Caki2 (cell line): ENCODE results near the gene HSF5. TPM values are rescaled to one million over a fixed set of nuclear protein-coding genes. Genes with fewer than 3 reads are reported as not detected.
A peak's percentile ranks its signal among the peaks of the same experiment; 100 is the strongest.
"Not testable (repeated sequence)": the region's sequence is repeated elsewhere in the genome, so short reads cannot be mapped to it uniquely, and the experiment has no call there.

Source experiments
- DNase-seq: peaks from one replicate; pipeline ENCODE4 v3.0.0-alpha.2; 2015; ENCODE audit warnings: low read depth
- in situ Hi-C: cut with HindIII; loops from 2 replicates; pipeline ENCODE4 v1.10.0; 2016; ENCODE audit warnings: low sequenced_read_pairs, low pct_unique_long_range_greater_than_20kb, mixed read lengths
- total RNA-seq: library from RNA; depleted of rRNA; stranded (reverse); fragments of >200 nt; shearing (Covaris generic); gene quantifications from 2 replicates; pipeline ENCODE4 v1.2.3, GENCODE V29; 2014; ENCODE audit warnings: low replicate concordance

Gene HSF5
- total RNA-seq, 1 experiment from 2014 or later: not detected

DNA sequence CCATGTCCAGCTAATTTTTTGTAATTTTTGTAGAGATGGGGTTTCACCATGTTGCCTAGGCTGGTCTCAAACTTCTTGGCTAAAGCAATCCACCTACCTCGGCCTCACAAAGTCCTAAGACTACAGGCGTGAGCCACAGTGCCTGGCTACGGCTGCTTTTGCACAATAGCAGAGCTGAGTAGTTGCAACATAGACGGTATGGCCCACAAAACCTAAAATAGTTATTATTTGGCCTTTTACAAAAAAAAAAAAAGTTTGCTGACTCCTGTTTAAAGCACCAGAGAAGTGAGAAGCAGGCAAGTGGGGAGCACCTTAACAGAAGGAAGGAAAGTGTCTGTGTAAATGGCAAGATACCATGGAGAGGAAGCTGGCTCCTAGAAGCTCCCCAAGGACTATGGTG is 5.3 kb upstream of the HSF5 start:
- DNase-seq: no peak
- in situ Hi-C loops: no loop called here

DNA sequence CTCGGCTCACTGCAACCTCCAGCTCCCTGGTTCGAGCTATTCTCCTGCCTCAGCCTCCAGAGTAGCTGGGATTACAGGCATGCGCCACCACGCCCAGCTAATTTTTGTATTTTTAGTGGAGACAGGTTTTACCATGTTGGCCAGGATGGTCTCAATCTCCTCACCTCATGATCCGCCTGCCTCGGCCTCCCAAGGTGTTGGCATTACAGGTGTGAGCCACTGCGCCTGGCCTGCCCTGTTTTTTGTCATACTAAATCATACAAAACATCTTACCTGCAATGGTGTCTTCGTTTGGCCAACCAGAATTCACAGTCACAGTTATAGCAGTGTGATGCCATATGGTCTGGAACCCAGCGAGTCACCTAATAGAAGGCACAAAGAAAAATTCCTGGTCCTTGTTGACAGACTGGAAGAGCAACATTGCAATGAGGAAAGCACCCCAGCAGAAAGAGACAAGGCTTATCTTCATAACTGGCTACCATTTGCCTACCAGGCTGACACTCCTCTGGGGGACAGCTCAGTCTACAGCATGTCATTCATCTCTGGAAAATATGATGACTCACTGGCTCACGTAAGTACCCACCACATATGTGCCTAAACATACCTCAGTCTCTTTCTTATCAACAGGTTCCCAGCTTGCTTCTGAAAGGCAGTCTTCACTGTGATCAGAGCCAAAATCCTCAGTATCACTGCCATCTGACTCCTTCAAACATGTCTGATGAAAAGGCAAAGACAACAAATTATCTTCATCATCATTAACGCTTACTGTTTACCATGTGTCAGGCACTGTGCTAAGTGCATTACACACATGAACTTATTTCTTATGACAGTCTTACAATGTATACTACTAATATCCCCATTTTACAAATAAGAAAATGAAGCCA is 4.3 kb upstream of the HSF5 start:
- in situ Hi-C loops: no loop called here
- no peak for DNase-seq

DNA sequence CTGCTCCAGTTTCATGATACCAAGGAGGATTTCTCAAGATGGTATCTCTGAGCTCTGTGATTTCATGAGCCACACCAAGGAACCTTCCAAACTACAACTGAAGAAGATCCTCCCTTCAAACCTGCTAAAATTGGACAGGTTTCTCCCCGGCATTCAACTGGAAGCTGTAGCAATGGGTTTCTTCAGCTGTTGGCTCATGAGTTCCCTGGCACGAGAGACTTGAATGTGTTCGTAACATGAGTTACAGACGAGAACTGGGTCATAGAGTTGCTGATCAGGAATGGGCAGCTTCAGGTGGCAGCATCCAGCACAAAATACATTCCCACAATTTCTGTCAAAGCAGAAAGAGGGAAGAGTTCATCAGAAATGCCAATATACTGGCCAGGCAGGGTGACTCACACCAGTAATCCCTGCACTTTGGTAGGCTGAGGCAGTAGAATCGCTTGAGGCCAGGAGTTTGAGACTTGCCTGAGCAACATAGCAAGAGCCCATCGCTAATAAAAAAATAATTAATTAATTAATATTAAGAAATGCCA is 3.4 kb upstream of the HSF5 start:
- DNase-seq: no peak
- in situ Hi-C loops: no loop called here

DNA sequence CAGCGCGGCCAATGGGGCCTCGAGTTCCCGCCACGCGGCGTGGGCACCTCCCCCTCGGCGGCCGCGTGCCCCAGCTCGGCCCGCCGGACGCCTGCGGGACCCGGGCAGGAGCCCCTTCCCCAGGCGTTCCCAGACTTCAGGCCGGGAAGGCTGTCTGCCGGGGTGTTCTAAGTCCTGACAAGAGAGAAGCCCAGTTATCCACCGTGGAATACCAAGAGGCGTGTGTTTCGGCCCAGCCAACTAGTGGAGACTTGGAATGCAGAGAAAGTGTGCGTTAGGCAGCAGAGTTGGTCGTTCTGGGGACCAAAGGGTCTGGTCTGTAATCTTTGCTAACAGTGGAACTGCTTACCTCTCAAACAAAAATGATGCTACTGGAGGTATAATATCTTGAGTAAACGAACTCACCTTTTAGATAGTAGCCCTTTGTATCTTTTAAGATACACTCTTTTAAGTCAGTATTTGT is 251 bp upstream of the HSF5 start:
- in situ Hi-C loops: no loop called here
- DNase-seq: no peak

DNA sequence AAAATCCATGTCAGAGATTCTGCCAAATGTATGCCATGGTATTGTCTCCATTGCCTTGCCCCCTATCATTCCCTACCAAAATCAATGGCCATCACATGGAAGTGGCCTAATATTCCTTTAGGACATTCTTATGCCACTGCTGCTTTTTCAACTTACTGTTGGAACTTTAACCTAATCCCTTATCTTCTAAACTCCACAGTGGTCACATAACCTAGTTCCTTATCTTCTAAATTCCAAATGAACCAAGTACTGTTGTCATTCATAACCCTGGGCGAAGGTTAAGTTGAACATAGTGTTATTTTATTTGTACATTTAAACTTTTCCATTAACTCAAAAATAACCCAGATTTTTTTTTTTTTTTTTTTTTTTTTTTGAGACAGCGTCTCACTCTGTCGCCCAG is 3.6 kb downstream of the HSF5 start:
- in situ Hi-C loops: no loop called here

DNA sequence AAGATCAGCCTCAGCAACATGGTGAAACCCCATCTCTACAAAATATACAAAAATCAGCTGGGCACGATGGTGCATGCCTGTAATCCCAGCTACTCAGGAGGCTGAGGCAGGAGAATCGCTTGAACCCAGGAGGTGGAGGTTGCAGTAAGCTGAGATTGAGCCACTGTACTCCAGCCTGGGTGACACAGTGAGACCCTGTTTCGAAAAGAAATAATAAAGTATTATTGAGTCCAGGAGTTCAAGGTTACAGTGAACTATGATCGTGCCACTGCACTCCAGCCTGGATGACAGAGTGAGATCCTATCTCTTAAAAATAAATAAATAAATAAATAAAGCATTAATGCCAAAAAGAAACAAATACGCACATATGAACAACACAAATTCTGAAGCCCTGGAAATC is 6.4 kb downstream of the HSF5 start:
- DNase-seq, in situ Hi-C loops: not testable (repeated sequence)

More for the DNA sequence above, 3.6 kb downstream of the HSF5 start:
- no peak for DNase-seq

DNA sequence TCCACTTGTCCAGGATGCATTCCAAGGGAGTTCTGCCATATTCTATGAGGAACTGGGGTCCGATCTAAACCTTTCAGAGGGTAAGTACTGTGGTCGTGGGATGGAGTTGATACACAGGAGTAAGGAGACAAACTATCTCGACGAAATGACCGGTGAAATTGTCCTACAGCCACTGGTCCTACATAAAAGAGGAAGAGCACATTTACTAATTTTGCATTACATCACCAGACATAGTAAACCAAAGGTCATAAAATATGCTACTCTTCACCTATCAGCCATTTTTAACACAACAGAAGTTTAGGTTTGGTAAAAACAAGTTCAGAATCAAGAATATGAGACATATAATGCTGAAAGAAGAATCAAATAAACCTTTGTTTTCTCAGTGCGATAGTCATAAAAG is 8.1 kb downstream of the HSF5 start:
- no peak for DNase-seq
- in situ Hi-C loops: no loop called here

DNA sequence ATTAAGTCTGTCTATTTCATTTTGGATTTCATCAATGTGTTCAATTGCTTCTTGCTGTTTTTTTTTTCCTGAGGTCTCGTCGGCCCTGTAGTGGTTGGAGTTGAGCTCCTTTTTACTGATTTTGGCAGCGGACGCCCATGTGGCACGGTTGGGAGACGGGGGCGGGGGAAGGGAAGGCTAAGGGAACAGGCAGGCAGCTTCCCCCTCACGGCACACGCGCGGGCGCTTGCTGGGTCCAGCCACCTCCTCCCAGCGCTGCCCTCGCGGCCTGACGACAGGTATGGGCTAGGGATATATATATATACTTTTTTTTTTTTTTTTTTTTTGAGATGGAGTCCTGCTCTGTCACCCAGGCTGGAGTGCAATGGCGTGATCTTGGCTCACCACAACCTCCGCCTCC is 11.4 kb downstream of the HSF5 start:
- in situ Hi-C loops: no loop called here
- no peak for DNase-seq

DNA sequence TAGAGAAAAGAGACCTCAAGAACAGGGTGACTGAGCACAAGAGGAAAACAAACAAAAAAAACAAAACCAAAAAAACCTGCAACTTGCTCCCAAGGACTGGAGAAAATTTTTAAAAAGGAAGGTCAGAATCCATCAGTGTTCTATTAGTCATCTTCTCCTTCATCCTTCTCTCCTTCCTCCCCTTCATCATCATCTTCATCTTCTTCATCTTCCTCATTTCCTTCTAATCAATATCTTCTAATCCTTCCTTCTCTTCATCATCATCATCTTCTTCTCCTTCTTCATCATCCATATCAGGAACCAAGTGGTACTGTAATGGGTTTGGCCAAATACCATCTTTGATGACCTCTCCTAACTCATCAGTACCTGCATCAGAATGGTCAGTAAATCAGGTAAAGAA is 12.2 kb downstream of the HSF5 start:
- DNase-seq: no peak
- in situ Hi-C loops: no loop called here

DNA sequence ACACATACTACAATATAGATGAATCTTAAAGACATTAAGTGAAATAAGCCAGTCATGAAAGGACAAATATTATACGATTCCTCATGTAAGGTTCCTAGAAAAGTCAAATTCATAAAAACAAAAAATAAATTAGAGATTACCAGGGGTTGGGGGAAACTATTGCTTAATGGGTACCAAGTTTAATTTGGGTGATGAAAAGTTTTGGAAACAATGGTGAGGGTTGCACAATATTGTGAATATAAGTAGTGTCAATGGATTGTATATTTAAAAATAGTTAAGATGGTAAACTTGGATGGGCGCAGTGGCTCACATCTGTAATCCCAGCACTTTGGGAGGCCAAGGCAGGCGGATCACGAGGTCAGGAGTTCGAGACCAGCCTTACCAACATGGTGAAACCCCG is 17.9 kb downstream of the HSF5 start:
- in situ Hi-C loops: no loop called here
- DNase-seq: no peak

DNA sequence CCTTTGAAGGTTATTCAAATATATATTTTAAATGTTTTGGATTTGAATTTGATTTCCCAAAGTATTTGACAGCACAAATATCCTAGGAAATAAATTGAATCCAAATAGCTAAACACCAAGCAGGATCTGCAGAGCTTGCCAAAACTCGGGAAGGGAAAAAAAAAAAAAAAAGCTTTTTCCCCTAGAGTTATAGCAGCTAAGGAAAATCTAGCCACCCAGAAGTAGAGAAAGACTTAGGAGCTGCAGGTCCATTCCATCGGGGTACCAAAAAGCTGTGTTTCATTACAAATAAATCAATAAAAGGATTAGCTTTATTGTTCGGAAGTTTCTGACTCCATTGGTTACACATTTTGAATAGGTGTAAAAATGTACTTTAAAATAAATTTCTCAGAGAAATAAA is 19.3 kb downstream of the HSF5 start:
- in situ Hi-C loops: no loop called here

DNA sequence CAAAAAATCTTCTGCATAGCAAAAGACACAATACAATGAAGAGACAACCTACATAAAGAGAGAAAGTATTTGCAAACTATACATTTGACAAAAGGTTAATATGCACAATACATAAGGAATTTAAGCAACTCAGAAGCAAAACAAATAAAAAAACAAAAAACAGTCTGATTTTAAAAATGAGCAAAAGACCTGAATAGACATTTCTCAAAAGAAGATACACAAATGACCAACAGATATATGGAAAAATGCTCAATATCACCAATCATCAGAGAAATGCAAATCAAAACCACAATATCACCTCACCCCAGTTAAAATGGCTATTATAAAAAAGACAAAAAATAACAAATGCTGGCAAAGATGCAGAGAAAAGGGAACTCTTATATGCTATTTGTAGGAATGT is 32.7 kb downstream of the HSF5 start:
- in situ Hi-C loops: no loop called here
- no peak for DNase-seq

More for the DNA sequence above, 19.3 kb downstream of the HSF5 start:
- no peak for DNase-seq

DNA sequence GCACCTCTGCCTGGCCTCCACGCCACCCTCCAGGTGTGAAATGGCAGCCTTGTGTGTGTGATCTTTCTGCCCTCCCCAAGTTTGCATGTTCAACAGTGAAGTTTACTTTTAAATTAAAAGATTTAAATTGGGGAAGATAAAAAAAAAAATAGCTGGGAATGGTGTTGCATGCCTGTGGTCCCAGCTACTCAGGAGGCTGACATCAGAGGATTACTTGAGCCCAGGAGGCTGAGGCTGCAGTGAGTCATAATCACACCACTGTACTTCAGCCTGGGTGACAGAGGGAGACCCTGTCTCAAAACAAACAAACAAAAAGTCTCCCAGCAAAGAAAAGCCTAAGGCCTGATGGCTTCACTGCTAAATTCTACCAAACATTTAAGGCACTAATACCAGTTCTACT is 35.5 kb downstream of the HSF5 start:
- DNase-seq: peak; percentile 10
- in situ Hi-C loops: no loop called here

DNA sequence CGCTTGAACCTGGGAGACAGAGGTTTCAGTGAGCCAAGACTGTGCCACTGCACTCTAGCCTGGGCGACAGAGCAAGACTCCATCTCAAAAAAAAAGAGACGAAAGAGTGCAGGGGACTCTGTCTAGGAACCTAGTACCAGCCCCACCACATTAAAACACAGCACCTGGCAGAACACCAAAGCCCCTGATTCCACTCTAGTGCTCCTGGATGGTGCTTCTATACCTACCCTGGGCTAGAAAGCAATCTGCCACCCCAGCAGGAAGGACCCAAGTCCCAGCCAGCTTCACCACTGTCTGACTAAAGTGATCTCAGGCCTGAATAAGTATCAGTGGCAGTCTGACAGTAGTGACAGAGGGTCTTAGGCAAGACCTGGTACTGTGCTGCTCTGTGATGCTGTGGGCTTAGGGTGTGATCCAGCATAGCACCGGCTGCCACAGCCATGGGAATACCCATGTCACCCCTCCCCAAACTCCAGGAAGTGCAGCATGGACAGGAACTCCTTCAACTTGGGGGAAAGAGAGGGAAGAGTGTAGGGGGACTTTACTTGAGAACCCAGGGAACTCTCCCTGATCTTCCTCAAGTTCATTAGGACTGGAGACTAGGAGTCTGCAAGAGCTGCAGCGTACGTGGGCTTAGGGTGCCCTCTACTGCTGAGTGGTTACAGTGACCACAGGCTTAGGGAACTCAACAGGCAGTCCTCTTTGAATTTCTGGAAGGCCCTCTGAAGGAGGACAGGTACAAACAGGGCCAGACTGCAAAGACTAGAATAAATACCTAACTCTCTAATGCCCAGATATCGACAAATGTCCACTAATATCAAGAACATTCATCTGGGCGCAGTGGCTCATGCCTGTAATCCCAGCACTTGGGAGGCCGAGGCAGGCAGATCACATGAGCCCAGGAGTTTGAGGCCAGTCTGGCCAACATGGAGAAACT is 40.9 kb downstream of the HSF5 start:
- in situ Hi-C loops: no loop called here
- DNase-seq: peak; percentile 58

DNA sequence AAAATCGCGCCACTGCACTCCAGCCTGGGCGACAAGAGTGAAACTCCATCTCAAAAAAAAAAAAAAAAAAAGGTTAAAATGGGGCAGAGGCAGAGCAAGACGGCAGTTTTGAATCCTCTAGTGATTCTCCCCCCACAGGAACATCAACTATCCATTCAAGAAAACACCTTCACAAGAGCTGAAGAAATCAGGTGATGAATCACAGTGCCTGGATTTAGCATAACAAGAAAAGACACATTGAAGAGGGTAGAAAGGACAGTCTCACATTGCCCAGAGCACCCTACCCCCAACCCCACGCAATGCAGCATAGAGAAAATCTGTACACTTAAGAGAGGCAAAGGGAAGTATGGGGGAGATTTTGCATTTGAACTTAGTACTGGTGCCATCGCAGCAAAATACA is 42.1 kb downstream of the HSF5 start:
- in situ Hi-C loops: no loop called here
- DNase-seq: no peak

DNA sequence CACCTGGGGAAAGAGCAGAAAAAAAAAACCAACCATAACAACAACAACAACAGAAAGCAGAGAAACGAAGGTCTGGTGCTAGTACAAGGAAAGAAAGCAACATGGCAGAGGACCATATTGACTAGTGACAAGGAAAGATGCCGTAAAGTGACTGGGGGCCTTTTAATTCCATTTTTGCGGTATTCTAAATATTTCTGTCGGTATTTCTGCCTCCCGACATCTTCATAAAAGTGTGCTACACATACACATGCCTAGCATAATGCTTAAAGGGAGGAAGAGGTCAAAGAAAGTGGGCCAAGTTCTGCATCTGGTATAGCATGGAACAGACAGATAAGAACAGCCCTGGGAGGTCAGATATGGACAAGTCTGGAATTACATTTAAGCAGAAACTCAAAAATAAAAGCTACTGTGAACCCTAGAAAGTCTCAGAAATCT is 51.4 kb downstream of the HSF5 start:
- DNase-seq: no peak
- in situ Hi-C loops: no loop called here

DNA sequence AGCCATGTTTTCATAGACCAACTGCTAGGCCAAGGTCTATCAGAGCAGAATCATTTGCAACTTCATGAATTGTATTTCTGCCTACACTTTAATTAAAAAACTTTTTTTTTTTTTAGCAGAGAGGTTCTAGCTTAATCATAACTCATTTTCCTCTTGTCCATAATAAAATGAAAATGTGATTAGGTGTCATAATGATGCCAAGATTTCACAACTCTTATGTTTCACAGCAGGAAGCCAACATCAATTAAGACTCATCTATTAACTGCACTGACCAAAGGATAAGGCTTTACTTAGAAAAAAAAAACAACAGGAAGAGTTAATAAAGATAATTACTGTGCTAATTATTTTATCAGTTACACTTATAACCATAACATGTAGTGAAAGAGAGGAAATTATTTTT is 52.0 kb downstream of the HSF5 start:
- in situ Hi-C loops: no loop called here
- no peak for DNase-seq

DNA sequence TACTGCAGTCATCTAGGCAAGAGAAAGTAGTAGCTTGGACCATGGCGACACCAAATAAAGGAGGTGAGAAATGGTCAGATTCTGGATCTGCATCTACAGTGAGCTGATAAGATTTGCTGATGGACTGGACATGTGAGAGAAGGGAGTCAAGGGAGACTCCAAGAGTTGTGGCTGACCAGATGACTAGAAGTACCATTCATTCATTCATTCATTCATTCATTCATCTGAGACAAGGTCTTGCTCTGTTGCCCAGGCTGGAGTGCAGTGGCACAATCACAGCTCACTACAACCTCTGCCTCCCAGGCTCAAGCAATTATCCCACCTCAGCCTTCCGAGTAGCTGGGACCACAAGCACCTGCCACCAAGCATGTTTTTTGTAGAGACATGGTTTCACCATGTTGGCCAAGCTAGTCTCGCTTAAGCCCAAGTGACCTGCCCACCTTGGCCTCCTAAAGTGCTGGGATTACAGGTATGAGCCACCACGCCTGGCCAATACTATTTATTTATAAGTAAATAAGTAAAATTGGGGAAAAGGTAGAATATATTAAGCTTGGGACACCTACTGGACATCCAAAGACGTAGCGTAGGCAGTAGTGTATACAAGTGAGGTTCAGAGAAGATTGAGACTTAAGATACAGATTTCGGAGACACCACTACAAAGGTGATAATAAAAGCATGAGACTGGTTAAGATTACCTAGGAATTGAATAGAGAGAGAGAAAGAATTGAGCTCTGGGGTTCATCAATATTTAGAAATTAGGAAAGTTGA is 55.2 kb downstream of the HSF5 start:
- in situ Hi-C loops: no loop called here
- DNase-seq: no peak
